Measurements from ENCODE around the gene CCSER2.
A peak's percentile ranks its signal among the peaks of the same experiment; 100 is the strongest.

GRCh38 chr10:84352251-84352842 is 24.0 kb downstream of the CCSER2 start:
- TF ChIP-seq CTCF (IDR thresholded peaks at IDR 0.05) = peak; percentile 46 to 77 (median 67)
- no peak for TF ChIP-seq POLR2A (IDR thresholded peaks at IDR 0.05)

Data from adrenal gland (tissue), 5 donors.